ENCODE data around the gene CA11. TPM values are rescaled to one million over a fixed set of nuclear protein-coding genes. Genes with fewer than 3 reads are reported as not detected.

Gene CA11
- polyA plus RNA-seq, 1 experiment = 3.0 TPM

- ChIA-PET POLR2A (no interaction called here), CTCF (no interaction called here)
- peaks cover 4% of the 10 kb centered on the region; the same call in 1 of the 2 replicates for H3K27me3 ChIP-seq (ENCODE audit: control insufficient read depth, insufficient read depth, low read length)
- TF ChIP-seq CTCF (IDR thresholded peaks at IDR 0.05; ENCODE audit: insufficient read depth, low read depth, low read length) = peak; percentile 34; the same call in 1 of the 2 replicates
- peak; percentile 59 for DNase-seq (ENCODE audit: low read depth)
- H3K36me3 ChIP-seq (ENCODE audit: control insufficient read depth, insufficient read depth, low read length) = no peaks in the 10 kb centered on the region
- peak overlapping the region; percentile 65 for H3K4me3 ChIP-seq (ENCODE audit: low read depth, low read length)
Measured at GRCh38 chr19:48637948-48638830, 7.8 kb downstream of the CA11 start.

- peak; percentile 97 for DNase-seq (ENCODE audit: low read depth)
- CTCF ChIA-PET = interaction anchor here (1.2 kb wide), 1 partner anchor 10 kb away, joined by 3 read pairs; no protein-coding TSS in a partner anchor
- Histone ChIP-seq H3K27me3 (ENCODE audit: control insufficient read depth, insufficient read depth, low read length) (peaks cover 4% of the 10 kb centered on the region; the same call in 1 of the 2 replicates), H3K36me3 (ENCODE audit: control insufficient read depth, insufficient read depth, low read length) (no peaks in the 10 kb centered on the region), H3K4me3 (ENCODE audit: low read depth, low read length) (peak overlapping the region; percentile 65)
- TF ChIP-seq CTCF (IDR thresholded peaks at IDR 0.05; ENCODE audit: insufficient read depth, low read depth, low read length) = no peak
- POLR2A ChIA-PET = no interaction called here
Measured at GRCh38 chr19:48637449-48637947, 8.5 kb downstream of the CA11 start.

- Histone ChIP-seq H3K4me3 (ENCODE audit: low read depth, low read length) (peak within 1 kb of the TSS; percentile 65), H3K36me3 (ENCODE audit: control insufficient read depth, insufficient read depth, low read length) (no peaks in the 10 kb centered on the region), H3K27me3 (ENCODE audit: control insufficient read depth, insufficient read depth, low read length) (peaks cover 4% of the 10 kb centered on the region; the same call in 1 of the 2 replicates)
- TF ChIP-seq CTCF (IDR thresholded peaks at IDR 0.05; ENCODE audit: insufficient read depth, low read depth, low read length) = peak; percentile 24; the same call in 1 of the 2 replicates
- ChIA-PET CTCF (interaction anchor here (1.2 kb wide), 1 partner anchor 9 kb away, joined by 3 read pairs; no protein-coding TSS in a partner anchor), POLR2A (no interaction called here)
- DNase-seq (ENCODE audit: low read depth) = no peak
Measured at GRCh38 chr19:48636859-48637448, 9.0 kb downstream of the CA11 start, which contains the start of gene DBP. Gene DBP, minus strand, starts transcription at chr19:48637379. Its CDS starts 385 bp downstream, at chr19:48636994.

GRCh38 chr19:48635966-48636858, 9.8 kb downstream of the CA11 start:
- peak overlapping the region; percentile 65 for H3K4me3 ChIP-seq (ENCODE audit: low read depth, low read length)
- H3K36me3 ChIP-seq (ENCODE audit: control insufficient read depth, insufficient read depth, low read length) = no peaks in the 10 kb centered on the region
- no peak for TF ChIP-seq CTCF (IDR thresholded peaks at IDR 0.05; ENCODE audit: insufficient read depth, low read depth, low read length)
- ChIA-PET CTCF (interaction anchor here (1.2 kb wide), 1 partner anchor 9 kb away, joined by 3 read pairs; no protein-coding TSS in a partner anchor), POLR2A (no interaction called here)
- no peak for DNase-seq (ENCODE audit: low read depth)
- H3K27me3 ChIP-seq (ENCODE audit: control insufficient read depth, insufficient read depth, low read length) = peaks cover 4% of the 10 kb centered on the region; the same call in 1 of the 2 replicates
